GM12891 (cell line): ENCODE measurements around the gene OR6X1.

ENCODE experiments used
- POLR2A ChIP-seq: IDR thresholded peaks from 2 replicates; pipeline ENCODE4 v1.6.1; 2011; ENCODE audit warnings: low read depth, low read length, control low read depth
- POLR2AphosphoS5 ChIP-seq: IDR thresholded peaks from 2 replicates; pipeline ENCODE4 v1.6.1; 2011; ENCODE audit warnings: low read depth, low read length, control low read depth
- POU2F2 ChIP-seq: IDR thresholded peaks from 2 replicates; pipeline ENCODE4 v1.6.1; 2011; ENCODE audit warnings: low read depth, mild to moderate bottlenecking, control low read depth, low read length, moderate library complexity
- SPI1 ChIP-seq: IDR thresholded peaks from 2 replicates; pipeline ENCODE4 v1.6.1; 2011; ENCODE audit warnings: low read depth, low read length, control low read depth
- TAF1 ChIP-seq: IDR thresholded peaks from 2 replicates; pipeline ENCODE4 v1.6.1; 2011; ENCODE audit warnings: low read depth, low read length, control low read depth

GRCh38 chr11:123729602-123730001, 24.7 kb downstream of the OR6X1 start:
- TF ChIP-seq TAF1 (no peak), POLR2AphosphoS5 (no peak), POLR2A (no peak), SPI1 (no peak), POU2F2 (no peak)
